ENCODE data around the gene ABLIM3.

DNA sequence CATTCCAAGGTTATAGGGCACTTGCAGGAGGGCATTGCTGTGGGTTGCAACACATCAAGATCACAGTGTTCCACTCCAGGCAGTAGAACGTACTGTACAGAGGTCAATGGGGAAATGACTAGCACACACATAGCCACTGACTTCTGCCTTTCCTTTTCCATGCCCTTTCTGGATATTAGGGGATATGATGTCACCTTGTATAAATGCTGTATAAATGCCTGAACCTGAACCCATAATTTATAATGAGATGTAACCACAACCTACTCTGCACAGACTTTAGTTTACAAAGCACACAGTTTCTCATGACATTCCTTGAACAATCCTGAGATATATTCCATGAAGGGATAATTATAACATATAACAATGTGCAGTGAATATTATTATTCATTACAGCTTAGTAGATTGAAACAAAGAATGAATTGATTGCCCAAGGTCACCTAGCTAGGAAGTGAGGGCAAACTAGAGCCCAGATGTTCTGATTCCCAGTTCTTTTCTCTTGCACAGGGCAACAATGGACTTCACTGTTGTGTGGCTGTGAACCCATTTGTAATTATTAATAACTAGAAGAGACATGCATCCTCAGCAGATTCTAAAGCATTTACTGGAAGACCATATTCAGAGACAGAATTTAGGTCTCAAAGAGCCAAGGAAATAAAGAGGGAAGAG lies 5.6 kb upstream of the ABLIM3 start:
- TF ChIP-seq CTCF (IDR thresholded peaks at IDR 0.05) (no peak), POLR2A (IDR thresholded peaks at IDR 0.05) (no peak)

All from Peyer's patch (tissue), 4 donors.